ENCODE measurements around the gene PIK3R3. TPM values are rescaled to one million over a fixed set of nuclear protein-coding genes. Genes with fewer than 3 reads are reported as not detected.
"Not testable (repeated sequence)": the region's sequence is repeated elsewhere in the genome, so short reads cannot be mapped to it uniquely, and the experiment has no call there.

Gene PIK3R3
- total and polyA plus RNA-seq, 12 donors = 15.4 to 54.5 (median 34.0) TPM

- peaks cover 0 to 97% (median 16%) of the 10 kb centered on the region in 9 donors for H3K36me3 ChIP-seq
- no peaks in the 10 kb centered on the region for H3K27me3 ChIP-seq
- H3K4me1 ChIP-seq = peaks cover 0 to 32% (median 0%) of the 10 kb centered on the region in 9 donors
- no peak overlapping the region for H3K27ac ChIP-seq
- ATAC-seq (no peak), DNase-seq (no peak)
- TF ChIP-seq CTCF (IDR thresholded peaks at IDR 0.05) = no peak
- no peak overlapping the region for H3K4me3 ChIP-seq
- H3K9me3 ChIP-seq = no peaks in the 10 kb centered on the region
- intact Hi-C loops (cut with DNase I) = loop anchor here in 1 of 10 donors (10.0 kb wide), 1 partner anchor 54 kb away; no protein-coding TSS in a partner anchor
- 65 to 66% methylated on average over 3 of the region's 3 CpGs for WGBS, 2 donors
These were observed 71.3 kb downstream of the PIK3R3 start for GRCh38 chr1:46061146-46061545.

- peaks cover 0 to 97% (median 20%) of the 10 kb centered on the region in 9 donors for H3K36me3 ChIP-seq
- no peak for TF ChIP-seq CTCF (IDR thresholded peaks at IDR 0.05)
- H3K27ac ChIP-seq = no peak overlapping the region
- intact Hi-C loops (cut with DNase I) = no loop called here
- no peak for DNase-seq
- no peak overlapping the region for H3K4me3 ChIP-seq
- H3K27me3 ChIP-seq = no peaks in the 10 kb centered on the region
- WGBS, 2 donors = 96% methylated on average over 5 of the region's 5 CpGs
- ATAC-seq = no peak
- H3K9me3 ChIP-seq = no peaks in the 10 kb centered on the region
- H3K4me1 ChIP-seq = peaks cover 0 to 16% (median 0%) of the 10 kb centered on the region in 9 donors
These were observed 73.5 kb downstream of the PIK3R3 start for GRCh38 chr1:46058936-46059335.

- Histone ChIP-seq H3K27ac (no peak overlapping the region), H3K9me3 (no peaks in the 10 kb centered on the region), H3K4me3 (no peak overlapping the region), H3K36me3 (peaks cover 0 to 97% (median 20%) of the 10 kb centered on the region in 9 donors), H3K27me3 (no peaks in the 10 kb centered on the region), H3K4me1 (peaks cover 0 to 10% (median 0%) of the 10 kb centered on the region in 9 donors)
- 93 to 96% methylated on average over 3 of the region's 3 CpGs for WGBS, 2 donors
- no peak for TF ChIP-seq CTCF (IDR thresholded peaks at IDR 0.05)
- intact Hi-C loops (cut with DNase I) = no loop called here
- no peak for DNase-seq
- peak in 1 of 8 donors; percentile 32 for ATAC-seq
These were observed 74.6 kb downstream of the PIK3R3 start for GRCh38 chr1:46057781-46058180.

GRCh38 chr1:46057215-46057614, 75.2 kb downstream of the PIK3R3 start:
- 89 to 94% methylated on average over 4 of the region's 4 CpGs for WGBS, 2 donors

GRCh38 chr1:46056325-46056724, 76.1 kb downstream of the PIK3R3 start:
- intact Hi-C loops (cut with DNase I) = no loop called here

More at GRCh38 chr1:46057215-46057614, 75.2 kb downstream of the PIK3R3 start:
- intact Hi-C loops (cut with DNase I); H3K27me3 ChIP-seq; H3K4me3 ChIP-seq; H3K4me1 ChIP-seq; DNase-seq; H3K9me3 ChIP-seq; ATAC-seq; H3K27ac ChIP-seq: not testable (repeated sequence)
- H3K36me3 ChIP-seq = peaks cover 0 to 97% (median 20%) of the 10 kb centered on the region in 9 donors

More at GRCh38 chr1:46056325-46056724, 76.1 kb downstream of the PIK3R3 start:
- TF ChIP-seq CTCF (IDR thresholded peaks at IDR 0.05) = no peak
- no peak for DNase-seq
- Histone ChIP-seq H3K4me3 (no peak overlapping the region), H3K27ac (no peak overlapping the region), H3K9me3 (no peaks in the 10 kb centered on the region), H3K36me3 (peaks cover 0 to 95% (median 14%) of the 10 kb centered on the region in 9 donors), H3K27me3 (no peaks in the 10 kb centered on the region), H3K4me1 (no peaks in the 10 kb centered on the region)
- no peak for ATAC-seq
- WGBS, 2 donors = 97 to 99% methylated on average over 5 of the region's 5 CpGs

Measured in heart right ventricle (tissue), 16 donors.